ENCODE results near the gene ALDH8A1. TPM values are rescaled to one million over a fixed set of nuclear protein-coding genes. Genes with fewer than 3 reads are reported as not detected.

ALDH8A1 gene
- total RNA-seq, 1 experiment from 2014 or later = not detected

DNA sequence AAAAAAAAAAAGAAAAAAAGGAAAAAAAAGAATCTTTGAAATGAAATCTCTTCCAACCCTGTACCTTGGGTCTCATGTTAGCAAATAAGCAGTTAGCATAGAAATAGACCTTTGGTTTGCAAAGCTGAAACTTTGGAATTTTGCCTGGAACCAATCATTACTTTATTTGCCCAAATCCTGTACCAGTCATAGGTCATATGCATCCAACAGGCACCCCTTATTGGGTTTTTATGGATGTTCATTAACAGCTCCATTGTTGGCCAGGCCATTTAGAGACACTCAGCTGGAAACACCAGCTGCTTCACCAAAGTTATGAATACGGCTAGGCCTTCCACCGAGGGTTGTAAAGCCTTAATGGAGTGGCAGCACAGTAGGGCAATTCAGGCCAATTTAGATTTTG lies 53.0 kb downstream of the ALDH8A1 start:
- H3K23me2 ChIP-seq (ENCODE audit: insufficient read length, low read depth, low read length, poor library complexity, severe bottlenecking) = no peaks in the 10 kb centered on the region
- H3K4me2 ChIP-seq (ENCODE audit: insufficient read depth, insufficient read length, low read length) = no peak overlapping the region
- H3K14ac ChIP-seq (ENCODE audit: insufficient read depth, low read length) = no peak overlapping the region
- no peak overlapping the region for H2BK5ac ChIP-seq (ENCODE audit: insufficient read length, low read length)
- no peak overlapping the region for H2AK5ac ChIP-seq (ENCODE audit: insufficient read length, low read length)
- no peak overlapping the region for H3K9ac ChIP-seq (ENCODE audit: extremely low read depth, insufficient read length, low read length)
- no peak overlapping the region for H3K18ac ChIP-seq (ENCODE audit: insufficient read length, low read depth, low read length)
- no peak overlapping the region for H2BK120ac ChIP-seq (ENCODE audit: low read depth, low read length, poor library complexity, severe bottlenecking)
- no peak overlapping the region for H3T11ph ChIP-seq (ENCODE audit: low read length)
- no peak overlapping the region for H4K5ac ChIP-seq (ENCODE audit: insufficient read length, low read depth, low read length)
- H3K9me3 Mint-ChIP-seq = peaks cover 2 to 5% of the 10 kb centered on the region in 2 experiments; a peak in 3 of 5 replicates
- H4K8ac ChIP-seq (replicated peaks; ENCODE audit: insufficient read length, low read depth, low read length) = no peak overlapping the region
- no peak for DNase-seq
- H3K27me3 ChIP-seq (ENCODE audit: insufficient read depth, low read length) = no peaks in the 10 kb centered on the region
- no peak overlapping the region for H4K91ac ChIP-seq (ENCODE audit: insufficient read length, low read depth, low read length)
- no peak overlapping the region for H3K27ac ChIP-seq (ENCODE audit: insufficient read length, low read depth, low read length)
- no peak overlapping the region for H3K27ac Mint-ChIP-seq
- H2AFZ ChIP-seq (ENCODE audit: low read length) = no peak overlapping the region
- no peak overlapping the region for H3K4me3 Mint-ChIP-seq
- H2BK20ac ChIP-seq (ENCODE audit: low read depth, low read length, poor library complexity, severe bottlenecking) = no peak overlapping the region
- no peaks in the 10 kb centered on the region for H3K4me1 Mint-ChIP-seq
- H2BK12ac ChIP-seq (ENCODE audit: insufficient read length, low read depth, low read length) = no peak overlapping the region
- H3K23ac ChIP-seq (ENCODE audit: insufficient read length, low read depth, low read length) = no peak overlapping the region
- no peak overlapping the region for H2BK15ac ChIP-seq (ENCODE audit: low read depth, low read length)
- no peaks in the 10 kb centered on the region for H3K79me2 ChIP-seq (ENCODE audit: insufficient read depth, low read length)
- no peaks in the 10 kb centered on the region for H3K9me3 ChIP-seq (ENCODE audit: control insufficient read depth, low read depth, low read length)
- H3K36me3 Mint-ChIP-seq (ENCODE audit: insufficient read depth in 1 of 3, low read depth in 3 of 3) = peaks cover 0 to 4% (median 1%) of the 10 kb centered on the region in 3 experiments; a peak in 1 of 7 replicates
- no peak overlapping the region for H3K56ac ChIP-seq (ENCODE audit: insufficient read length, low read depth, low read length)
- TF ChIP-seq CTCF (conservative IDR thresholded peaks at IDR 0.05) = no peak
- H3K79me1 ChIP-seq (ENCODE audit: insufficient read depth, low read depth, low read length, poor library complexity, severe bottlenecking) = no peaks in the 10 kb centered on the region
- no CpG with 5 or more reads among the region's 2 CpGs for WGBS (ENCODE audit: extremely low coverage, insufficient read length, low lambda C conversion rate)
- H3K4ac ChIP-seq (ENCODE audit: low read depth, low read length) = no peak overlapping the region
- H4K20me1 ChIP-seq (ENCODE audit: control insufficient read depth, insufficient read depth, insufficient read length) = no peaks in the 10 kb centered on the region
- no peaks in the 10 kb centered on the region; the same call in 1 of the 2 replicates for H3K27me3 Mint-ChIP-seq (ENCODE audit: low read depth)
- no peaks in the 10 kb centered on the region for H3K4me1 ChIP-seq (ENCODE audit: insufficient read depth, low read length)
